WTC11 (cell line): ENCODE data around the gene KRT72.

Source experiments
- ATF1 ChIP-seq: sonication (generic); formaldehyde crosslinking; IDR thresholded peaks from 2 replicates; pipeline ENCODE4 v1.8.1; 2023; ENCODE audit warnings: mild to moderate bottlenecking, moderate library complexity, missing genetic modification reagents
- CREM ChIP-seq: sonication (generic); formaldehyde crosslinking; IDR thresholded peaks from 2 replicates; pipeline ENCODE4 v1.8.1; 2022; ENCODE audit warnings: mild to moderate bottlenecking, missing genetic modification reagents, moderate library complexity
- CTCF ChIP-seq: fragments of 200-600 bp; IDR thresholded peaks from 2 replicates; pipeline ENCODE4 v1.8.0; 2022; ENCODE audit warnings: antibody characterized with exemption
- NFE2L1 ChIP-seq: sonication (generic); formaldehyde crosslinking; IDR thresholded peaks from 2 replicates; pipeline ENCODE4 v1.8.1; 2023; ENCODE audit warnings: missing genetic modification reagents
- SP1 ChIP-seq: sonication (generic); formaldehyde crosslinking; conservative IDR thresholded peaks from 2 replicates; pipeline ENCODE4 v1.8.1; 2022; ENCODE audit warnings: missing genetic modification reagents
- USF2 ChIP-seq: sonication (generic); formaldehyde crosslinking; IDR thresholded peaks from 2 replicates; pipeline ENCODE4 v1.8.1; 2023; ENCODE audit warnings: mild to moderate bottlenecking, missing genetic modification reagents, moderate library complexity
- ZNF121 ChIP-seq: sonication (generic); formaldehyde crosslinking; IDR thresholded peaks from 2 replicates; pipeline ENCODE4 v1.8.0; 2023; ENCODE audit warnings: missing genetic modification reagents
- ZNF317 ChIP-seq: sonication (generic); formaldehyde crosslinking; IDR thresholded peaks from 2 replicates; pipeline ENCODE4 v1.8.1; 2023; ENCODE audit warnings: low read depth, mild to moderate bottlenecking, moderate library complexity, missing genetic modification reagents, borderline replicate concordance
- TF ChIP-seq, protein P1 (sequence below): fragments of 250-450 bp; sonication (Bioruptor Pico); IDR thresholded peaks from 2 replicates; pipeline ENCODE4 v1.9.0; 2021; ENCODE audit warnings: mild to moderate bottlenecking, borderline replicate concordance

DNA sequence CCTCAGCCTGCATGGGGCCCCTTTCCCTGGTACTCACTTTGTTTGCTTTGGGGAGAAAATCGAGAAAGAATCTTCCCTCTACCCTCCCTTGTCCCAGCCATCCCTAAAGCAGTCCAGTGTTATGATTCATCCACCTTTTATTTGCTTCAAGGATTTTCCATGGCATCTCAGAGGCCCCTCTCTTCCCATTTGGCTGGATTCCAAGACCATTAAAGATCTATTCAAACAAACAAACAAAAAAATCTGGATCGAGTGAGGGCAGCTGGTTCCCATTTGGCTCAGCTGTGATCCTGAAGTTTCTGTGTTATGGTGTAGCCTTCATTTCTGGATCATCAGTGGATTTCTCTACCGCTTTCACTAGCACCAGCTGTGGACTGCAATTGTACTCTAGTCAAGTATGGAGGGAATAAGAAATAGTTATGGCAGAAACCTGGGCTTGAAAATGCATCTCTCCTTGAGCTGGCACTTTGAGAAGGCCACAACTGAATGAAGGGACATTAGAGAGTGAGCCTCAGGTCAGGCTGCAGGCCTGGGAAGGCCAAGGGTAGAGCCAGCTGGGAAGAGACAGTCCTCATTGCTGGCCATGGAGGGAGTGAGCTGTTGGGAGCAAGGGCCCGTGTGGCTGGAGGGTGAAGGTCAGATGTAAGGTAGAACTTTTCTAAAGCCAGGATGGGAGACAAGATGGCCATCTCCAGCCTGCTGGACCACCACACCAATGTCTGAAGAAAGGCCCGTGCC lies 62.0 kb downstream of the KRT72 start:
- TF ChIP-seq CTCF (no peak), SP1 (no peak), ZNF121 (CRISPR knock-in tag) (no peak), NFE2L1 (CRISPR knock-in tag) (no peak), ATF1 (CRISPR knock-in tag) (no peak), CREM (CRISPR knock-in tag) (no peak), USF2 (no peak), ZNF317 (CRISPR knock-in tag) (no peak)
- TF ChIP-seq, protein P1, sequence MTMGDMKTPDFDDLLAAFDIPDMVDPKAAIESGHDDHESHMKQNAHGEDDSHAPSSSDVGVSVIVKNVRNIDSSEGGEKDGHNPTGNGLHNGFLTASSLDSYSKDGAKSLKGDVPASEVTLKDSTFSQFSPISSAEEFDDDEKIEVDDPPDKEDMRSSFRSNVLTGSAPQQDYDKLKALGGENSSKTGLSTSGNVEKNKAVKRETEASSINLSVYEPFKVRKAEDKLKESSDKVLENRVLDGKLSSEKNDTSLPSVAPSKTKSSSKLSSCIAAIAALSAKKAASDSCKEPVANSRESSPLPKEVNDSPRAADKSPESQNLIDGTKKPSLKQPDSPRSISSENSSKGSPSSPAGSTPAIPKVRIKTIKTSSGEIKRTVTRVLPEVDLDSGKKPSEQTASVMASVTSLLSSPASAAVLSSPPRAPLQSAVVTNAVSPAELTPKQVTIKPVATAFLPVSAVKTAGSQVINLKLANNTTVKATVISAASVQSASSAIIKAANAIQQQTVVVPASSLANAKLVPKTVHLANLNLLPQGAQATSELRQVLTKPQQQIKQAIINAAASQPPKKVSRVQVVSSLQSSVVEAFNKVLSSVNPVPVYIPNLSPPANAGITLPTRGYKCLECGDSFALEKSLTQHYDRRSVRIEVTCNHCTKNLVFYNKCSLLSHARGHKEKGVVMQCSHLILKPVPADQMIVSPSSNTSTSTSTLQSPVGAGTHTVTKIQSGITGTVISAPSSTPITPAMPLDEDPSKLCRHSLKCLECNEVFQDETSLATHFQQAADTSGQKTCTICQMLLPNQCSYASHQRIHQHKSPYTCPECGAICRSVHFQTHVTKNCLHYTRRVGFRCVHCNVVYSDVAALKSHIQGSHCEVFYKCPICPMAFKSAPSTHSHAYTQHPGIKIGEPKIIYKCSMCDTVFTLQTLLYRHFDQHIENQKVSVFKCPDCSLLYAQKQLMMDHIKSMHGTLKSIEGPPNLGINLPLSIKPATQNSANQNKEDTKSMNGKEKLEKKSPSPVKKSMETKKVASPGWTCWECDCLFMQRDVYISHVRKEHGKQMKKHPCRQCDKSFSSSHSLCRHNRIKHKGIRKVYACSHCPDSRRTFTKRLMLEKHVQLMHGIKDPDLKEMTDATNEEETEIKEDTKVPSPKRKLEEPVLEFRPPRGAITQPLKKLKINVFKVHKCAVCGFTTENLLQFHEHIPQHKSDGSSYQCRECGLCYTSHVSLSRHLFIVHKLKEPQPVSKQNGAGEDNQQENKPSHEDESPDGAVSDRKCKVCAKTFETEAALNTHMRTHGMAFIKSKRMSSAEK = no peak
